ENCODE data around the gene MAG.

- TF ChIP-seq POLR2A (IDR thresholded peaks at IDR 0.05) (no peak), CTCF (IDR thresholded peaks at IDR 0.05) (no peak), POLR2AphosphoS5 (IDR thresholded peaks at IDR 0.05) (no peak)
Measured at GRCh38 chr19:35334144-35334753, 42.3 kb downstream of the MAG start.

Measured in transverse colon (tissue), 4 donors.